ENCODE data around the gene PRPH2. TPM values are rescaled to one million over a fixed set of nuclear protein-coding genes. Genes with fewer than 3 reads are reported as not detected.

Gene PRPH2
- total RNA-seq, 4 donors from 2014 or later: 0.16 TPM; not detected in 3

- TF ChIP-seq, protein P1, sequence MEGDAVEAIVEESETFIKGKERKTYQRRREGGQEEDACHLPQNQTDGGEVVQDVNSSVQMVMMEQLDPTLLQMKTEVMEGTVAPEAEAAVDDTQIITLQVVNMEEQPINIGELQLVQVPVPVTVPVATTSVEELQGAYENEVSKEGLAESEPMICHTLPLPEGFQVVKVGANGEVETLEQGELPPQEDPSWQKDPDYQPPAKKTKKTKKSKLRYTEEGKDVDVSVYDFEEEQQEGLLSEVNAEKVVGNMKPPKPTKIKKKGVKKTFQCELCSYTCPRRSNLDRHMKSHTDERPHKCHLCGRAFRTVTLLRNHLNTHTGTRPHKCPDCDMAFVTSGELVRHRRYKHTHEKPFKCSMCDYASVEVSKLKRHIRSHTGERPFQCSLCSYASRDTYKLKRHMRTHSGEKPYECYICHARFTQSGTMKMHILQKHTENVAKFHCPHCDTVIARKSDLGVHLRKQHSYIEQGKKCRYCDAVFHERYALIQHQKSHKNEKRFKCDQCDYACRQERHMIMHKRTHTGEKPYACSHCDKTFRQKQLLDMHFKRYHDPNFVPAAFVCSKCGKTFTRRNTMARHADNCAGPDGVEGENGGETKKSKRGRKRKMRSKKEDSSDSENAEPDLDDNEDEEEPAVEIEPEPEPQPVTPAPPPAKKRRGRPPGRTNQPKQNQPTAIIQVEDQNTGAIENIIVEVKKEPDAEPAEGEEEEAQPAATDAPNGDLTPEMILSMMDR (IDR thresholded peaks at IDR 0.05): no peak
- no peak for TF ChIP-seq POLR2A (IDR thresholded peaks at IDR 0.05)
- 58 to 59% methylated on average over 9 of the region's 9 CpGs for WGBS, 2 donors
- DNase-seq (ENCODE audit: low spot score in 2 of 2): no peak
- H3K4me3 ChIP-seq (ENCODE audit: low read depth, poor library complexity, severe bottlenecking): no peak overlapping the region
- intact Hi-C loops (cut with DNase I; ENCODE audit: low total_unique reads): no loop called here
These were observed 12.1 kb downstream of the PRPH2 start for GRCh38 chr6:42710316-42710715.

- no peak for DNase-seq (ENCODE audit: low spot score in 2 of 2)
- intact Hi-C loops (cut with DNase I; ENCODE audit: low total_unique reads): no loop called here
- TF ChIP-seq, protein P1 (IDR thresholded peaks at IDR 0.05): no peak
- no peak for TF ChIP-seq POLR2A (IDR thresholded peaks at IDR 0.05)
- 92 to 100% methylated on average over 3 to 6 of the region's 6 CpGs for WGBS, 2 donors
- no peak overlapping the region for H3K4me3 ChIP-seq (ENCODE audit: low read depth, poor library complexity, severe bottlenecking)
These were observed 12.5 kb downstream of the PRPH2 start for GRCh38 chr6:42709871-42710270.

- WGBS, 2 donors: 84 to 96% methylated on average over 7 to 11 of the region's 11 CpGs
- no peak for DNase-seq (ENCODE audit: low spot score in 2 of 2)
- TF ChIP-seq, protein P1 (IDR thresholded peaks at IDR 0.05): no peak
- intact Hi-C loops (cut with DNase I; ENCODE audit: low total_unique reads): no loop called here
- no peak overlapping the region for H3K4me3 ChIP-seq (ENCODE audit: low read depth, poor library complexity, severe bottlenecking)
These were observed 14.3 kb downstream of the PRPH2 start for GRCh38 chr6:42708096-42708495.

GRCh38 chr6:42707595-42707994 is 14.8 kb downstream of the PRPH2 start:
- H3K4me3 ChIP-seq (ENCODE audit: low read depth, poor library complexity, severe bottlenecking): no peak overlapping the region
- no peak for DNase-seq (ENCODE audit: low spot score in 2 of 2)
- intact Hi-C loops (cut with DNase I; ENCODE audit: low total_unique reads): no loop called here
- 92% methylated on average over 7 of the region's 7 CpGs for WGBS, 2 donors
- TF ChIP-seq, protein P1 (IDR thresholded peaks at IDR 0.05): no peak
- TF ChIP-seq POLR2A (IDR thresholded peaks at IDR 0.05): no peak

DNA sequence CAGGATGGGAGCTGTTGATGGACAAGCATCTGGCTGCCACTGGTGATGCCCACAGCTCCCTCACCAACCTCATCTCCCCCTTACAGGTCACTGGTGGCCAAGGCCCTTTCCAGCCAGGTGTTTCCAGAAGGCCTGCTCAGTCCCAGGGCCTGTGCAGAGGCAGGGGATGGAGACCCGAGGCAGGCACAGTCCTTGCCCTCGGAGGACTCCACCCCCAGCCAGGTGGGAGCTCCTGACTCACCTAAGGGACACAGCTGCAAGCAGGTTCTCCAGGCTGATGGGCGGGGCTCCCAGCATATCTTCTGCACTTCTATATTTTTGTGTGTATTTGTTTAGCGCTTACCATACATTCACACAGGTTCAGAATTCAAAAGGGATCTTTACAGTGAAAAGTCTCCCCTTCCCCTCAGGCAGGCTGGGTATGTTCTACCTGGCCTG is 17.4 kb downstream of the PRPH2 start:
- WGBS, 2 donors: 53 to 67% methylated on average over 4 of the region's 4 CpGs

More for the DNA sequence above, 17.4 kb downstream of the PRPH2 start:
- intact Hi-C loops (cut with DNase I; ENCODE audit: low total_unique reads): no loop called here
- DNase-seq (ENCODE audit: low spot score in 2 of 2): no peak
- no peak overlapping the region for H3K4me3 ChIP-seq (ENCODE audit: low read depth, poor library complexity, severe bottlenecking)
- TF ChIP-seq, protein P1 (IDR thresholded peaks at IDR 0.05): no peak
- no peak for TF ChIP-seq POLR2A (IDR thresholded peaks at IDR 0.05)

All from lower leg skin (tissue), 4 donors.